Measurements from ENCODE around the gene SLC38A4. TPM values are rescaled to one million over a fixed set of nuclear protein-coding genes. Genes with fewer than 3 reads are reported as not detected.

SLC38A4 gene
- total and polyA plus RNA-seq, 9 of the 15 experiments (the other 6 are each of a cell fraction or from before 2014, with no cell fraction given), result 0.16 TPM; not detected in 8

GRCh38 chr12:46815809-46816208 is 10.0 kb downstream of the SLC38A4 start:
- no peaks in the 10 kb centered on the region for H3K4me1 ChIP-seq (replicated peaks in 1 of 2; ENCODE audit: control insufficient read depth in 2 of 2, insufficient read depth in 2 of 2, low read length in 2 of 2)
- no peaks in the 10 kb centered on the region for H3K36me3 ChIP-seq (ENCODE audit: control insufficient read depth, insufficient read depth, low read length)
- H3K9me3 ChIP-seq (replicated peaks; ENCODE audit: control insufficient read depth, insufficient read depth, low read depth, low read length), result no peaks in the 10 kb centered on the region
- TF ChIP-seq CCNT2 (IDR thresholded peaks at IDR 0.05; ENCODE audit: borderline replicate concordance, extremely low read depth, insufficient read length, low read depth, low read length), result no peak
- no peak for TF ChIP-seq SLC30A9 (CRISPR knock-in tag; IDR thresholded peaks at IDR 0.05)
- no peak for TF ChIP-seq RBM17 (IDR thresholded peaks at IDR 0.05; ENCODE audit: borderline replicate concordance, low read depth, low read length)
- no peak for TF ChIP-seq TARDBP (IDR thresholded peaks at IDR 0.05)
- TF ChIP-seq MAFF (IDR thresholded peaks at IDR 0.05; ENCODE audit: low read length), result 0 out of 2 replicates have a peak, but pooled peaks have one; percentile 8
- no TSS peak for BruUV-seq (replicated peaks)
- no peak overlapping the region for H3K27ac ChIP-seq (ENCODE audit: extremely low read depth, low read depth, low read length)
- WGBS (ENCODE audit: insufficient coverage, low coverage, missing lambda C conversion rate), result 0% methylated on average over 2 of the region's 2 CpGs
- no peak overlapping the region for H3K4me2 ChIP-seq (ENCODE audit: insufficient read depth, low read length)
- ATAC-seq (no peak), FAIRE-seq (no peak), DNase-seq (ENCODE audit: extremely low read depth in 1 of 4, low spot score in 3 of 4) (no peak)
- ChIA-PET CTCF (ENCODE audit: low intra/inter-chr PET ratio) (no interaction called here), POLR2A (no interaction called here)
- in situ Hi-C loops (cut with MboI), result no loop called here
- H4K20me1 ChIP-seq (replicated peaks; ENCODE audit: control insufficient read depth, insufficient read depth, low read length), result no peaks in the 10 kb centered on the region
- no peak overlapping the region for H3K9ac ChIP-seq (ENCODE audit: insufficient read depth in 1 of 2, low read depth in 2 of 2, low read length in 2 of 2)
- no peaks in the 10 kb centered on the region for H3K27me3 ChIP-seq (ENCODE audit: control insufficient read depth in 2 of 2, insufficient read depth in 2 of 2, low read length in 2 of 2)
- intact Hi-C loops (cut with micrococcal nuclease), result no loop called here
- no peaks in the 10 kb centered on the region for H3K9me1 ChIP-seq (ENCODE audit: control insufficient read depth, insufficient read depth, low read length)
- no peaks in the 10 kb centered on the region for H3K79me2 ChIP-seq (ENCODE audit: control insufficient read depth, insufficient read depth, low read length)
- no peak overlapping the region for H2AFZ ChIP-seq (ENCODE audit: low read depth, low read length)
- H3K4me3 ChIP-seq, result no peak overlapping the region

GRCh38 chr12:46814143-46814542 is 11.7 kb downstream of the SLC38A4 start:
- in situ Hi-C loops (cut with MboI), result no loop called here
- no peak for FAIRE-seq
- ATAC-seq, result no peak
- TF ChIP-seq NCOA6 (IDR thresholded peaks at IDR 0.05), result no peak
- TF ChIP-seq EHMT2 (IDR thresholded peaks at IDR 0.05), result no peak
- TF ChIP-seq ZNF316 (IDR thresholded peaks at IDR 0.05), result no peak
- no peak for TF ChIP-seq ERF (CRISPR knock-in tag; IDR thresholded peaks at IDR 0.05)
- no peak for TF ChIP-seq ZNF589 (CRISPR knock-in tag; IDR thresholded peaks at IDR 0.05; ENCODE audit: low read depth)
- TF ChIP-seq E2F1 (CRISPR knock-in tag; IDR thresholded peaks at IDR 0.05), result no peak
- no peak for TF ChIP-seq ZNF124 (CRISPR knock-in tag; IDR thresholded peaks at IDR 0.05)
- no peak for TF ChIP-seq LCOR (CRISPR knock-in tag; IDR thresholded peaks at IDR 0.05)
- TF ChIP-seq WHSC1 (IDR thresholded peaks at IDR 0.05; ENCODE audit: low read length), result no peak
- no peak for TF ChIP-seq GABPA (tag; conservative IDR thresholded peaks at IDR 0.05; ENCODE audit: low read depth)
- TF ChIP-seq ASH1L (IDR thresholded peaks at IDR 0.05; ENCODE audit: borderline replicate concordance, low read depth, partially characterized antibody), result no peak
- no peak for TF ChIP-seq PHF8 (IDR thresholded peaks at IDR 0.05; ENCODE audit: borderline replicate concordance, low read length)

More at GRCh38 chr12:46814143-46814542, 11.7 kb downstream of the SLC38A4 start:
- H3K4me1 ChIP-seq (replicated peaks in 1 of 2; ENCODE audit: control insufficient read depth in 2 of 2, insufficient read depth in 2 of 2, low read length in 2 of 2), result no peaks in the 10 kb centered on the region
- H3K9me3 ChIP-seq (replicated peaks; ENCODE audit: control insufficient read depth, insufficient read depth, low read depth, low read length), result no peaks in the 10 kb centered on the region
- no peaks in the 10 kb centered on the region for H3K9me1 ChIP-seq (ENCODE audit: control insufficient read depth, insufficient read depth, low read length)
- intact Hi-C loops (cut with micrococcal nuclease), result no loop called here
- H3K27ac ChIP-seq (ENCODE audit: extremely low read depth, low read depth, low read length), result no peak overlapping the region
- no peaks in the 10 kb centered on the region for H4K20me1 ChIP-seq (replicated peaks; ENCODE audit: control insufficient read depth, insufficient read depth, low read length)
- H3K79me2 ChIP-seq (ENCODE audit: control insufficient read depth, insufficient read depth, low read length), result no peaks in the 10 kb centered on the region
- ChIA-PET CTCF (ENCODE audit: low intra/inter-chr PET ratio) (no interaction called here), POLR2A (no interaction called here)
- no peak overlapping the region for H3K9ac ChIP-seq (ENCODE audit: insufficient read depth in 1 of 2, low read depth in 2 of 2, low read length in 2 of 2)
- WGBS (ENCODE audit: insufficient coverage, low coverage, missing lambda C conversion rate), result 0% methylated on average over 2 of the region's 2 CpGs
- no peak overlapping the region for H2AFZ ChIP-seq (ENCODE audit: low read depth, low read length)
- no peak for DNase-seq (ENCODE audit: extremely low read depth in 1 of 4, low spot score in 3 of 4)
- no peak overlapping the region for H3K4me3 ChIP-seq
- no peaks in the 10 kb centered on the region for H3K27me3 ChIP-seq (ENCODE audit: control insufficient read depth in 2 of 2, insufficient read depth in 2 of 2, low read length in 2 of 2)
- no peaks in the 10 kb centered on the region for H3K36me3 ChIP-seq (ENCODE audit: control insufficient read depth, insufficient read depth, low read length)
- no peak overlapping the region for H3K4me2 ChIP-seq (ENCODE audit: insufficient read depth, low read length)
- no TSS peak for BruUV-seq (replicated peaks)
